Activated CD4-positive, alpha-beta T cell treated with anti-CD3 and anti-CD28 coated beads, Interleukin-2, amount 50 U/mL, for 16 hours (primary cell): ENCODE results near the gene CCT6A.
"Not testable (repeated sequence)": the region's sequence is repeated elsewhere in the genome, so short reads cannot be mapped to it uniquely, and the experiment has no call there.

Experiments
- DNase-seq: peaks from one replicate; pipeline ENCODE4 v3.0.0-alpha.2; 2020

The CCT6A gene

DNA sequence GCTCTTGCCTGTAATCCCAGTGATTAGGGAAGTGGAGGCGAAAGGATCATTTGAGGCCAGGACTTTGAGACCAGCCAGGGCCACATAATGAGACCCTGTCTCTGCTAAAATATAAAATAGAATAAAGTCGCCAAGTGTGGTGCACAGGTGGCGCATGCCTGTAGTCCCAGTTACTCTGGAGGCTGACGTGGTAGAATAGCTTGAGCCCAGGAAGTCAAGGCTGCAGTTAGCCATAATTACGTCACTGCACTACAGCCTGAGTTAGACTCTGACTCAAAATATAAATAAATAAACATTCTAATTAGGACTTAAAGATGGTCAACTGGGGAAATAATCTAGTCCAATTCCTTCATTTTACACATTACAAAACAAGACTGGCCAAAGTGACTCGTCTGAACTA, 53.9 kb downstream of the CCT6A start:
- peak; percentile 60 for DNase-seq

GRCh38 chr7:56106108-56107073, 54.8 kb downstream of the CCT6A start, which contains the start of gene CHCHD2:
Gene CHCHD2, minus strand, starts transcription at chr7:56106476. Its CDS starts 63 bp downstream, at chr7:56106413.
- DNase-seq, result peak; percentile 98

GRCh38 chr7:56107954-56108258, 56.3 kb downstream of the CCT6A start:
- DNase-seq, result no peak

DNA sequence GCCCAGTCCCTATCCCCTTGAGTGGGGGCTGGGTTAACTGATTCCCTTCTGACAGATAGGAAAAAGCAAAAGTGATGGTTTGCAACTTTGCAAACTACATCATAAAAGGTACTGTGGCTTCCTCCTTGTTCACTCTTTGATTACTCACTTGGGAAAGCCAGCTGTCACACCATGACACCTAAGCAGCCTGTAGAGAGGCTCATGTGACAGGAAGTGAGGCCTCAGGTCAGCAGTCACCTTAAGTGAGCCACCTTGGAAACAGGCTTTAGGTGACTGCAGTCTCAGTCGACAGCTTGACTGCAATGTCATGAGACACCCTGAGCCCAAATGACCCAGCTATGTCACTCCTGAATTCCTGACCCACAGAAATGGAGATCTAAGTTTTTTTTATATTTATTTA, 59.0 kb downstream of the CCT6A start:
- DNase-seq, result no peak

DNA sequence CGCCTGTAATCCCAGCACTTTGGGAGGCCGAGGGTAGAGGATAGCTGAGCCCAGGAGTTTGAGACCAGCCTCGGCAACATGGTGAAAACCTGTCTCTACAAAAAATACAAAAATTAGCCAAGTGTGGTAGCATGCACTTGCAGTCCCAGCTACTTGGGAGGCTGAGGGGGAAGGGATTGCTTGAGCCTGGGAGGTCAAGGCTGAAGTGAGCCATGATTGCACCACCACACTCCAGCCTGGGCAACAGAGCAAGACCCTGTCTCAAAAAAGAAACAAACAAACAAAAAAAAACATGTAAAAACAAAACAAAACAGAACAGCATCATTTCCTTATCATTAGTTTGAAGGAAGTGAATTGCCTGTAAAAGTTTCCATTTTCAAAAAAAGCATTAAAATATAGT, 60.7 kb downstream of the CCT6A start:
- DNase-seq, result not testable (repeated sequence)
